ENCODE measurements around the gene LYSMD1.
A peak's percentile ranks its signal among the peaks of the same experiment; 100 is the strongest.
"Not testable (repeated sequence)": the region's sequence is repeated elsewhere in the genome, so short reads cannot be mapped to it uniquely, and the experiment has no call there.

The LYSMD1 gene

GRCh38 chr1:151165738-151166504, at the start of gene LYSMD1, which contains the start of gene SCNM1:
Gene LYSMD1, minus strand, starts transcription at chr1:151165902. Its CDS starts 644 bp downstream, at chr1:151165258.
Gene SCNM1, plus strand, starts transcription at chr1:151166144. Its CDS starts 9 bp downstream, at chr1:151166153.
- peak; percentile 96 to 97 for ATAC-seq

- no peak for ATAC-seq
Observed at GRCh38 chr1:151213560-151213959, 47.9 kb upstream of the LYSMD1 start.

- no peak for ATAC-seq
Observed at GRCh38 chr1:151211972-151212705, 46.4 kb upstream of the LYSMD1 start.

- ATAC-seq, result no peak
Observed at GRCh38 chr1:151210830-151211229, 45.1 kb upstream of the LYSMD1 start.

- not testable (repeated sequence) for ATAC-seq
Observed at GRCh38 chr1:151205381-151205965, 39.8 kb upstream of the LYSMD1 start.

GRCh38 chr1:151199873-151200581, 34.3 kb upstream of the LYSMD1 start:
- ATAC-seq, result peak in 1 of 2 donors; percentile 33

GRCh38 chr1:151198254-151199127, 32.8 kb upstream of the LYSMD1 start, which contains the start of gene PIP5K1A:
Gene PIP5K1A, plus strand, starts transcription at chr1:151198552. Its CDS starts 445 bp downstream, at chr1:151198997.
- peak; percentile 95 to 96 for ATAC-seq

- ATAC-seq, result no peak
Observed at GRCh38 chr1:151197863-151198253, 32.2 kb upstream of the LYSMD1 start.

- no peak for ATAC-seq
Observed at GRCh38 chr1:151196292-151196800, 30.6 kb upstream of the LYSMD1 start.

GRCh38 chr1:151194894-151195594, 29.3 kb upstream of the LYSMD1 start:
- not testable (repeated sequence) for ATAC-seq

- no peak for ATAC-seq
Observed at GRCh38 chr1:151193856-151194255, 28.2 kb upstream of the LYSMD1 start.

- ATAC-seq, result no peak
Observed at GRCh38 chr1:151193304-151193703, 27.6 kb upstream of the LYSMD1 start.

- no peak for ATAC-seq
Observed at GRCh38 chr1:151192047-151192446, 26.3 kb upstream of the LYSMD1 start.

GRCh38 chr1:151189637-151190445, 24.1 kb upstream of the LYSMD1 start, which contains the start of gene VPS72:
Gene VPS72, minus strand, starts transcription at chr1:151190197. Its CDS starts 76 bp downstream, at chr1:151190121.
- ATAC-seq, result peak; percentile 96 to 97

- not testable (repeated sequence) for ATAC-seq
Observed at GRCh38 chr1:151188667-151189066, 23.0 kb upstream of the LYSMD1 start.

GRCh38 chr1:151187205-151187604, 21.5 kb upstream of the LYSMD1 start:
- ATAC-seq, result no peak

GRCh38 chr1:151184211-151184610, 18.5 kb upstream of the LYSMD1 start:
- no peak for ATAC-seq

- no peak for ATAC-seq
Observed at GRCh38 chr1:151176514-151177045, 10.9 kb upstream of the LYSMD1 start.

- peak in 1 of 2 donors; percentile 49 for ATAC-seq
Observed at GRCh38 chr1:151175863-151176262, 10.2 kb upstream of the LYSMD1 start, which contains the start of gene TMOD4. Gene TMOD4, minus strand, starts transcription at chr1:151175981. Its CDS starts 1,106 bp downstream, at chr1:151174875.
